Endothelial cell of umbilical vein (primary cell): ENCODE measurements around the gene IQGAP2. TPM values are rescaled to one million over a fixed set of nuclear protein-coding genes. Genes with fewer than 3 reads are reported as not detected.

Experiments used
- BruUV-seq: library from RNA; stranded (reverse); fragments of 400-500 nt; replicated peaks from 2 replicates; lab custom pipeline; 2021; lab: Mats Ljungman, UMichigan
- CTCF ChIA-PET: fragments of 300-600, 350-600 bp; sonication (Branson Sonifier 250); formaldehyde crosslinking; loops from one replicate; lab custom pipeline; 2021; ENCODE audit warnings: antibody characterized with exemption, inconsistent platforms; lab: Charles Lee
- POLR2A ChIA-PET: fragments of 300-600, 350-600 bp; sonication (Branson Sonifier 250); formaldehyde crosslinking; loops from one replicate; lab custom pipeline; 2021; ENCODE audit warnings: antibody characterized with exemption, inconsistent platforms; lab: Charles Lee
- DNase-seq: peaks from one replicate; pipeline ENCODE4 v3.0.0-alpha.2; 2011; ENCODE audit warnings: low read depth, low spot score
- FAIRE-seq: peaks from 2 replicates; lab custom pipeline; 2011; peaks lifted over from hg19 to GRCh38; lab: Jason Lieb, UNC
- H2AFZ ChIP-seq: 2 replicates; pipeline ENCODE4 v1.6.0; 2012; ENCODE audit warnings: low read depth, low read length, control low read depth, inconsistent platforms
- H3K27ac ChIP-seq: 2 replicates; pipeline ENCODE4 v1.5.1; 2011; ENCODE audit warnings: low read depth, mild to moderate bottlenecking, control low read depth, low read length, moderate library complexity; ENCODE audit not compliant: insufficient read depth
- H3K27me3 ChIP-seq, 2 experiments: 2 replicates each; pipeline versions ENCODE4 v1.6.0 to v1.6.1; 2011; ENCODE audit warnings: low read length in 2 of 2, mixed read lengths in 1 of 2; ENCODE audit not compliant: control insufficient read depth in 2 of 2, insufficient read depth in 2 of 2
- H3K36me3 ChIP-seq, 2 experiments: 2 replicates in 1 of 2; 3 replicates in 1 of 2; pipeline ENCODE4 v1.5.1; 2011; ENCODE audit warnings: low read length in 2 of 2, mild to moderate bottlenecking in 1 of 2, moderate library complexity in 1 of 2; ENCODE audit not compliant: control insufficient read depth in 2 of 2, insufficient read depth in 2 of 2; ENCODE audit errors: extremely low read depth in 1 of 2
- H3K4me1 ChIP-seq: 3 replicates; pipeline ENCODE4 v1.5.1; 2011; ENCODE audit warnings: mild to moderate bottlenecking, low read length; ENCODE audit not compliant: control insufficient read depth, insufficient read depth; ENCODE audit errors: extremely low read depth
- H3K4me2 ChIP-seq: 2 replicates; pipeline ENCODE4 v1.6.1; 2011; ENCODE audit warnings: low read length, control low read depth, mixed read lengths; ENCODE audit not compliant: insufficient read depth
- H3K4me3 ChIP-seq, 3 experiments: fragments of 200-600 bp in 1 of 3; sonication (generic), shearing (Covaris generic) in 1 of 3; replicated peaks in 1 of 3; 2 replicates each; pipeline ENCODE4 v1.5.1; 2011 to 2016; ENCODE audit warnings: control low read depth in 3 of 3, low read length in 3 of 3, mild to moderate bottlenecking in 2 of 3, inconsistent platforms in 1 of 3, low read depth in 1 of 3, moderate library complexity in 1 of 3; ENCODE audit not compliant: insufficient read depth in 1 of 3
- H3K79me2 ChIP-seq: 2 replicates; pipeline ENCODE4 v1.6.0; 2012; ENCODE audit warnings: low read length, inconsistent platforms; ENCODE audit not compliant: control insufficient read depth, insufficient read depth
- H3K9ac ChIP-seq: replicated peaks from 2 replicates; pipeline ENCODE3; 2011; ENCODE audit warnings: low read length, control low read depth; ENCODE audit not compliant: insufficient read depth; ENCODE audit errors: extremely low read depth
- H3K9me1 ChIP-seq: replicated peaks from 3 replicates; pipeline ENCODE4 v1.6.0; 2011; ENCODE audit warnings: mild to moderate bottlenecking, low read length; ENCODE audit not compliant: control insufficient read depth, insufficient read depth; ENCODE audit errors: extremely low read depth
- H3K9me3 ChIP-seq: replicated peaks from 2 replicates; pipeline ENCODE4 v1.5.1; 2012; ENCODE audit warnings: low read length, inconsistent platforms; ENCODE audit not compliant: control insufficient read depth, insufficient read depth
- H4K20me1 ChIP-seq: replicated peaks from 2 replicates; pipeline ENCODE3; 2011; ENCODE audit warnings: mild to moderate bottlenecking, low read length; ENCODE audit not compliant: control insufficient read depth, insufficient read depth; ENCODE audit errors: extremely low read depth
- EZH2 ChIP-seq: IDR thresholded peaks from 2 replicates; pipeline ENCODE4 v1.6.1; 2012; ENCODE audit warnings: borderline replicate concordance, low read depth, mild to moderate bottlenecking, moderate library complexity, low read length, inconsistent platforms; ENCODE audit not compliant: severe bottlenecking
- FOS ChIP-seq: IDR thresholded peaks from 2 replicates; pipeline ENCODE4 v1.6.1; 2011; ENCODE audit warnings: mild to moderate bottlenecking, low read length, moderate library complexity, borderline replicate concordance; ENCODE audit not compliant: insufficient read depth
- MYC ChIP-seq: IDR thresholded peaks from one replicate; pipeline ENCODE4 v1.6.1; 2011; ENCODE audit warnings: mild to moderate bottlenecking, low read depth, low read length
- POLR2A ChIP-seq: IDR thresholded peaks from 2 replicates; pipeline ENCODE4 v1.6.1; 2012; ENCODE audit warnings: low read depth, mild to moderate bottlenecking, control low read depth, low read length
- POLR2AphosphoS5 ChIP-seq: IDR thresholded peaks from 2 replicates; pipeline ENCODE4 v1.6.1; 2012; ENCODE audit warnings: low read depth, mild to moderate bottlenecking, control low read depth, low read length, moderate library complexity; ENCODE audit not compliant: insufficient read depth
- dilution Hi-C: fragments of 300-500 bp; cut with MboI; formaldehyde crosslinking; loops from one replicate; pipeline ENCODE4 v1.15.0; 2019; ENCODE audit warnings: low sequenced_read_pairs; ENCODE audit not compliant: extremely low pct_ligation_motif_present
- intact Hi-C: fragments of 100-400 bp; cut with micrococcal nuclease; formaldehyde crosslinking; loops from one replicate; pipeline ENCODE4 v1.10.0; 2022
- polyA plus RNA-seq, 4 experiments: library from polyadenylated mRNA; depleted of rRNA in 3 of 4; stranded (reverse) in 3 of 4; unstranded in 1 of 4; fragments of >200 nt; gene quantifications; 2 replicates each; pipeline versions ENCODE4 v1.2.1 to v1.2.3, GENCODE V29; 2011 to 2012; ENCODE audit warnings: missing spikeins in 1 of 4
- total RNA-seq: library from RNA; stranded (reverse); gene quantifications from 2 replicates; pipeline ENCODE4 v1.2.3, GENCODE V29; 2021
- TF ChIP-seq, protein P1 (sequence below), 2 donors: IDR thresholded peaks; 1 replicate in 1 of 2; 2 replicates in 1 of 2; pipeline ENCODE4 v1.5.1; 2011; ENCODE audit warnings: low read length in 2 of 2, mild to moderate bottlenecking in 2 of 2, moderate library complexity in 2 of 2, control low read depth in 1 of 2, inconsistent platforms in 1 of 2, low read depth in 1 of 2; ENCODE audit not compliant: insufficient read depth in 1 of 2; ENCODE audit errors: extremely low read depth in 1 of 2
- TF ChIP-seq, protein P2 (sequence below): IDR thresholded peaks from 2 replicates; pipeline ENCODE4 v1.6.1; 2011; ENCODE audit not compliant: insufficient read depth, insufficient read length

The IQGAP2 gene
- total and polyA plus RNA-seq, 2 donors (not counting 3 experiments of a cell fraction or from before 2014, with no cell fraction given): 4.5 to 4.7 TPM

DNA sequence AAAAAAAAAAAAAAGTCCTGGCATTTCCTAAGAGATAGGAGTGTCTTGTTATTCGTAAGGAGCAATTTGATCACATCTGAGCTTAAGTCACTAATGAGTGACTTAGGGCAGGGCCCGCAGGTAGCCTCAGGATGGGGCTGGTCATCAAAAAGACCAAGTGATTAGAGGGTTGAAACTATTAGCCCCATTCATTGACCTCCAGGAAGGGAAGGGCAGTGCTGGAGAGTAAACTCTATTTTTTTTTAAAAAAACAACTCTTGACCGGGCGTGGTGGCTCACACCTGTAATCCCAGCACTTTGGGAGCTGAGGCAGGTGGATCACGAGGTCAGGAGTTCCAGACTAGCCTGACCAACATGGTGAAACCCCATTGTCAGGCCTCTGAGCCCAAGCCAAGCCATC, 46.2 kb upstream of the IQGAP2 start:
- Histone ChIP-seq H3K27me3 (no peaks in the 10 kb centered on the region), H3K9ac (no peak overlapping the region), H3K36me3 (no peaks in the 10 kb centered on the region), H3K4me1 (no peaks in the 10 kb centered on the region), H3K9me3 (no peaks in the 10 kb centered on the region), H3K4me2 (no peak overlapping the region), H3K27ac (no peak overlapping the region), H3K4me3 (no peak overlapping the region), H3K9me1 (no peaks in the 10 kb centered on the region), H4K20me1 (no peaks in the 10 kb centered on the region), H3K79me2 (no peaks in the 10 kb centered on the region), H2AFZ (no peak overlapping the region)
- no peak for FAIRE-seq
- TF ChIP-seq POLR2A: no peak
- TF ChIP-seq FOS: no peak
- TF ChIP-seq EZH2: no peak
- TF ChIP-seq, protein P1, sequence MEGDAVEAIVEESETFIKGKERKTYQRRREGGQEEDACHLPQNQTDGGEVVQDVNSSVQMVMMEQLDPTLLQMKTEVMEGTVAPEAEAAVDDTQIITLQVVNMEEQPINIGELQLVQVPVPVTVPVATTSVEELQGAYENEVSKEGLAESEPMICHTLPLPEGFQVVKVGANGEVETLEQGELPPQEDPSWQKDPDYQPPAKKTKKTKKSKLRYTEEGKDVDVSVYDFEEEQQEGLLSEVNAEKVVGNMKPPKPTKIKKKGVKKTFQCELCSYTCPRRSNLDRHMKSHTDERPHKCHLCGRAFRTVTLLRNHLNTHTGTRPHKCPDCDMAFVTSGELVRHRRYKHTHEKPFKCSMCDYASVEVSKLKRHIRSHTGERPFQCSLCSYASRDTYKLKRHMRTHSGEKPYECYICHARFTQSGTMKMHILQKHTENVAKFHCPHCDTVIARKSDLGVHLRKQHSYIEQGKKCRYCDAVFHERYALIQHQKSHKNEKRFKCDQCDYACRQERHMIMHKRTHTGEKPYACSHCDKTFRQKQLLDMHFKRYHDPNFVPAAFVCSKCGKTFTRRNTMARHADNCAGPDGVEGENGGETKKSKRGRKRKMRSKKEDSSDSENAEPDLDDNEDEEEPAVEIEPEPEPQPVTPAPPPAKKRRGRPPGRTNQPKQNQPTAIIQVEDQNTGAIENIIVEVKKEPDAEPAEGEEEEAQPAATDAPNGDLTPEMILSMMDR (IDR thresholded peaks at IDR 0.05; ENCODE audit: extremely low read depth in 1 of 2, insufficient read depth in 1 of 2, low read depth in 1 of 2, low read length in 2 of 2): no peak
- no peak for TF ChIP-seq POLR2AphosphoS5
- TF ChIP-seq, protein P2, sequence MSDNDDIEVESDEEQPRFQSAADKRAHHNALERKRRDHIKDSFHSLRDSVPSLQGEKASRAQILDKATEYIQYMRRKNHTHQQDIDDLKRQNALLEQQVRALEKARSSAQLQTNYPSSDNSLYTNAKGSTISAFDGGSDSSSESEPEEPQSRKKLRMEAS: no peak
- TF ChIP-seq MYC: no peak
- ChIA-PET CTCF (no interaction called here), POLR2A (no interaction called here)
- intact Hi-C loops (no loop called here), dilution Hi-C loops (no loop called here)
- BruUV-seq: no TSS peak
- DNase-seq: no peak
